RWPE2 (cell line): ENCODE measurements around the gene FSHB.

Experiments used
- ATAC-seq: fragments of 200-7000 bp; cut with Tn5 transposase; 3 replicates; pipeline ENCODE4 v1.9.1; 2021; ENCODE audit warnings: low read depth
- DNase-seq: peaks from one replicate; pipeline ENCODE4 v3.0.0-alpha.2; 2020; ENCODE audit warnings: low spot score
- H3K27ac ChIP-seq: fragments of 450-650 bp; 2 replicates; pipeline ENCODE4 v1.5.1; 2017; ENCODE audit warnings: mild to moderate bottlenecking; ENCODE audit not compliant: poor library complexity, severe bottlenecking
- H3K27me3 ChIP-seq: fragments of 250-450 bp; sonication (Bioruptor Pico); 2 replicates; pipeline ENCODE4 v1.5.1; 2021; ENCODE audit warnings: mild to moderate bottlenecking, moderate library complexity; ENCODE audit not compliant: insufficient read depth, poor library complexity, severe bottlenecking
- H3K36me3 ChIP-seq: fragments of 250-450 bp; sonication (Bioruptor Pico); 2 replicates; pipeline ENCODE4 v1.5.1; 2020; ENCODE audit warnings: low read depth, mild to moderate bottlenecking, moderate library complexity
- H3K4me1 ChIP-seq: fragments of 250-450 bp; sonication (Bioruptor Pico); 2 replicates; pipeline ENCODE4 v1.5.1; 2021; ENCODE audit warnings: mild to moderate bottlenecking, moderate library complexity; ENCODE audit not compliant: insufficient read depth, poor library complexity, severe bottlenecking
- H3K4me3 ChIP-seq: fragments of 250-450 bp; sonication (Bioruptor Pico); 2 replicates; pipeline ENCODE4 v1.5.1; 2021; ENCODE audit warnings: mild to moderate bottlenecking, moderate library complexity; ENCODE audit not compliant: severe bottlenecking
- H3K9me3 ChIP-seq: fragments of 250-450 bp; sonication (Bioruptor Pico); 2 replicates; pipeline ENCODE4 v1.5.1; 2021; ENCODE audit warnings: mild to moderate bottlenecking, moderate library complexity; ENCODE audit not compliant: severe bottlenecking
- TF ChIP-seq, protein P1 (sequence below): fragments of 450-650 bp; IDR thresholded peaks from one replicate; pipeline ENCODE4 v1.5.1; 2017; ENCODE audit warnings: mild to moderate bottlenecking, moderate library complexity; ENCODE audit not compliant: poor library complexity, severe bottlenecking

The FSHB gene

DNA sequence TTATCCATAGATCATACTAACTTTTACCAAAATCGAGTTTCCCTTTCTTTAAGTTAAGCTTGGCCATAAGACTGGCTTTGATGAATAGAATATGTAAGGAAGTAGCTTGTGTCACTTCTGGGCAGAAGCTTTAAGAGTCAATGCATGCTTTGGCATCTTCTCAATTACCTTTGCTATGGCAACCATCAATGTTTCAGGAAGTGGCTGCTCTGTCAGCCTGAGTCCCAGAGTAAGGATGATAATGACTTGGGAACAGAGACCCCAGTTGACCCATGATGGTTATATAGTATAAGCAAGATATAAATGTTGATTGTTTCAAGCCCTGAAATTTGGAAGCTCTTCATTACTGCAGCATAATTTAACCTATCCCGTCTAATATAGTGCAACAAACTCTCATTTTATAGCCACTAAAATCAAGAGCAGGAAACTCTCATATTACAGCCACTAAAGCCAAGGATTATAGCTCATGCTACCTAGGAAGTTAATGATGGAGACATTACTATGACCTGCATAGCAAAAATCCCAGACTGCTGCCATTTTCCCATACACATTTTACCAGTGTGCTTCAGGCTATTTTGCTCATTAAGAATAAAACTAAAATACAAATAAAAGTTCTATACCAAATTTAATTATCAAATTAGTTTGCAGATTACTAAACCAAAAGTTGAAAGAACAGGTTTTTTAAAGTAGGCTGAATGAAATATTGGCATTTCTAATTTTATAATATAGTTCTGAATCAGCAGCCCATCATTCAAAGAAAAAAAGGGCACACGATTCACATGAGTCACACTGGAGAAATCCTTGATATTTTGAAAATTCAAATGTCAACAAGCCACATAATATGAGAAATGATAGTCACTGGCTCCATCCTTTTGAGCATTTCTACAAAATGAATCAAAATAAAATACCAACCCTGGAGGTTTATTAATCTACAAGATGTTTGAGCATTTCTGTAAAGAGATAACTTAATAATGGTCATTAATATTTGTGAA lies 23.8 kb downstream of the FSHB start:
- ATAC-seq: no peak

DNA sequence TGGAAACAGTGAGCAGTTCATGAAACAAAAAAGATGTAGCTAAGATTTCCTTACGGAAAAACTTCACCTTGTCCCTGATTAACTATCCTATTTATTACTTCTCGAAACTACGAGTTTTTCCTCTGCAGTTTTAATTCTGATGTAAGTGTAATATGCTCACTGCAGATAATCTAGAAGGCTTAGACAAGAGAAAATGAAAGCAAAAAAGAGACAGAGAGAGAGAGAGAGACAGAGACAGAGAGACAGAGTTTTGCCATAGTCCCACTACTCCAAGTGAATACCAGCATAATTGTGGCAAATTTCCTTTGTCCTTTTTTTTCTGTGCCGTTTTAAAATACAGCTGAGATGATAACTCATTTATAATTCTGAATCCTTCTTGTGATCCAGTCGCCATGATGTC lies 24.8 kb downstream of the FSHB start:
- Histone ChIP-seq H3K27ac (no peak overlapping the region), H3K4me1 (peaks cover 6% of the 10 kb centered on the region), H3K27me3 (no peaks in the 10 kb centered on the region), H3K9me3 (no peaks in the 10 kb centered on the region), H3K4me3 (no peak overlapping the region), H3K36me3 (no peaks in the 10 kb centered on the region)
- ATAC-seq: no peak
- DNase-seq: no peak
- TF ChIP-seq, protein P1, sequence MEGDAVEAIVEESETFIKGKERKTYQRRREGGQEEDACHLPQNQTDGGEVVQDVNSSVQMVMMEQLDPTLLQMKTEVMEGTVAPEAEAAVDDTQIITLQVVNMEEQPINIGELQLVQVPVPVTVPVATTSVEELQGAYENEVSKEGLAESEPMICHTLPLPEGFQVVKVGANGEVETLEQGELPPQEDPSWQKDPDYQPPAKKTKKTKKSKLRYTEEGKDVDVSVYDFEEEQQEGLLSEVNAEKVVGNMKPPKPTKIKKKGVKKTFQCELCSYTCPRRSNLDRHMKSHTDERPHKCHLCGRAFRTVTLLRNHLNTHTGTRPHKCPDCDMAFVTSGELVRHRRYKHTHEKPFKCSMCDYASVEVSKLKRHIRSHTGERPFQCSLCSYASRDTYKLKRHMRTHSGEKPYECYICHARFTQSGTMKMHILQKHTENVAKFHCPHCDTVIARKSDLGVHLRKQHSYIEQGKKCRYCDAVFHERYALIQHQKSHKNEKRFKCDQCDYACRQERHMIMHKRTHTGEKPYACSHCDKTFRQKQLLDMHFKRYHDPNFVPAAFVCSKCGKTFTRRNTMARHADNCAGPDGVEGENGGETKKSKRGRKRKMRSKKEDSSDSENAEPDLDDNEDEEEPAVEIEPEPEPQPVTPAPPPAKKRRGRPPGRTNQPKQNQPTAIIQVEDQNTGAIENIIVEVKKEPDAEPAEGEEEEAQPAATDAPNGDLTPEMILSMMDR: no peak

More for the DNA sequence above, 23.8 kb downstream of the FSHB start:
- no peak for DNase-seq
- Histone ChIP-seq H3K9me3 (no peaks in the 10 kb centered on the region), H3K36me3 (no peaks in the 10 kb centered on the region), H3K4me3 (no peak overlapping the region), H3K27ac (no peak overlapping the region), H3K4me1 (peaks cover 6% of the 10 kb centered on the region), H3K27me3 (no peaks in the 10 kb centered on the region)
- TF ChIP-seq, protein P1: no peak

DNA sequence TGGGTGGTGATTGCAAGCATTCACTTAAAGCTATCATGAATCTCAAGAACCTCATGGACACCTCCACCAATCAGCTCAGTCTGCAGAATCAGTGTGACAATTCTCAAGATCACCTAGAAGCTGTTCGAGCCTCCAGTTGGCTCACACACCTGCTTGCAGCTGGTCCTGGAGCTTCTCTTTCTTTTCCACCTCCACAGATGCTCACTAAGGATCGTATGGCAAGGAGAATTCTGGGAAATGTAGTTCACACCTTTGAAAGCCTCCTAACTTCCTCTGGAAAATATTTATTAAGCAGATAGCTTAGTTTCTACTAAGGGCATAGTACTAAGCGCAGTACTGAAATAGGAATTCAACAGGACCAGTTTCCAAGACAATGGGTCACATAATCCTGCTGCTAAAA lies 26.2 kb downstream of the FSHB start:
- Histone ChIP-seq H3K27me3 (no peaks in the 10 kb centered on the region), H3K4me3 (no peak overlapping the region), H3K9me3 (no peaks in the 10 kb centered on the region), H3K36me3 (no peaks in the 10 kb centered on the region), H3K4me1 (peaks cover 6% of the 10 kb centered on the region), H3K27ac (no peak overlapping the region)
- no peak for ATAC-seq
- no peak for DNase-seq
- TF ChIP-seq, protein P1: no peak

DNA sequence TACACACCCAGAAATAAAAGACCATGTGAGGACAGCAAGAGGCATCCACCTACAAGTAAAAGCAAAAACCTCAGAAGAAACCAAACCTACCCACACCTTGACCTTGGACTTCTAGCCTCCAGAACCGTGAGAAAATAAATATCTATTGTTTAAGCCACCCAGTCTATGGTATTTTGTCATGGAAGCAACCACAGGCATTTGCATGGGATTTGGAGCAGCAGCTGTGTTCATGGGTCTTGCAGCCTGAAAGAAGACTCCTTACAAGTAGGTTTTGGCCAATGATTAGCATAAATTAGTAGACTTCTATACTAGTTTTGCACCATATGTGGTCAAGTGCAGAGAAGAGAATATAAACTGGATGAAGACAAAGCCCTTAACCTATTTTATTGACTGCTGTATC lies 27.9 kb downstream of the FSHB start:
- TF ChIP-seq, protein P1: no peak
- H3K9me3 ChIP-seq: no peaks in the 10 kb centered on the region
- H3K27me3 ChIP-seq: no peaks in the 10 kb centered on the region
- no peak overlapping the region for H3K4me3 ChIP-seq
- no peaks in the 10 kb centered on the region for H3K36me3 ChIP-seq
- no peak overlapping the region for H3K27ac ChIP-seq
- DNase-seq (no peak), ATAC-seq (no peak)
- H3K4me1 ChIP-seq: peaks cover 6% of the 10 kb centered on the region

DNA sequence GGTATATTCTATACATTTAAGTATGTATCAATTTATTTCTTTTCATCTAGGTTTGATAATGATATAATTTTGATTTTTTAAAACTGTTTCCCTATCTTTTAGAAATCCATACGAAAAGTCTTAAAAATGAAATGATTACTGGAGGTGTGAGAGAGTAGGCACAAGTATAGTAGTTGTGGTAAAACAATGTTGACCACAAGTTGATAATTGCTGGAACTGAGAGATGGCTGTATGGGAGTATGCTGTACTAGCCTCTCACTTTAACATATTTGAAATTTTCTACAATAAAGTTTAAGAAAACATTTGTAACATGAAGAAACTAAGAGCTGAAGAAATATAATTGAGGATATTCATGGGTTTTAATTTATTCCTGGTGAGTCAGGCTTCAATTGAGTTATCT lies 30.0 kb downstream of the FSHB start:
- Histone ChIP-seq H3K9me3 (no peaks in the 10 kb centered on the region), H3K27me3 (no peaks in the 10 kb centered on the region), H3K36me3 (no peaks in the 10 kb centered on the region), H3K4me1 (no peaks in the 10 kb centered on the region), H3K4me3 (no peak overlapping the region), H3K27ac (no peak overlapping the region)
- no peak for ATAC-seq
- no peak for DNase-seq
- TF ChIP-seq, protein P1: no peak
